ENCODE results near the gene MPZL1.

DNA sequence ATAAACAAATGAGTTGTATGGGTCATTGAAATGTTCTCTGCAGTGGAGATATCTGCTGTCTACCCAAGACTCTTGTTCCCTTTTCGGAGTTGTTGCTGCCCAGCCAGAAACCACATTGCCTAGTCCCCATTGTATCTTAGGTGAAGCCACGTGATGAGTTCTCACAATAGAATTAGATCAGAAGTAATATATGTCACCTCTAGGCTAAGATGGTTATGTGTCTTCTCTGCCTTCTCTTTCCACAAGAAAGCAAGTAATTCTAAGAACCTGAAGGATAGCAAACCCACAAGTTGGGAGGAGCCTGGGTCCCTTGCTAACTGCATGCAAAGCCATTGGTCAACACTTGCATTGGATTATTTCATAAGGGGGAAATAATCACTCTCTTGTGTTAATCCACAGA, 115.5 kb downstream of the MPZL1 start:
- no peak for TF ChIP-seq JUND (IDR thresholded peaks at IDR 0.05)
- no peak for TF ChIP-seq EZH2phosphoT487 (IDR thresholded peaks at IDR 0.05; ENCODE audit: borderline replicate concordance)
- TF ChIP-seq SRF (IDR thresholded peaks at IDR 0.05; ENCODE audit: low read depth), result no peak
- TF ChIP-seq, protein P1, sequence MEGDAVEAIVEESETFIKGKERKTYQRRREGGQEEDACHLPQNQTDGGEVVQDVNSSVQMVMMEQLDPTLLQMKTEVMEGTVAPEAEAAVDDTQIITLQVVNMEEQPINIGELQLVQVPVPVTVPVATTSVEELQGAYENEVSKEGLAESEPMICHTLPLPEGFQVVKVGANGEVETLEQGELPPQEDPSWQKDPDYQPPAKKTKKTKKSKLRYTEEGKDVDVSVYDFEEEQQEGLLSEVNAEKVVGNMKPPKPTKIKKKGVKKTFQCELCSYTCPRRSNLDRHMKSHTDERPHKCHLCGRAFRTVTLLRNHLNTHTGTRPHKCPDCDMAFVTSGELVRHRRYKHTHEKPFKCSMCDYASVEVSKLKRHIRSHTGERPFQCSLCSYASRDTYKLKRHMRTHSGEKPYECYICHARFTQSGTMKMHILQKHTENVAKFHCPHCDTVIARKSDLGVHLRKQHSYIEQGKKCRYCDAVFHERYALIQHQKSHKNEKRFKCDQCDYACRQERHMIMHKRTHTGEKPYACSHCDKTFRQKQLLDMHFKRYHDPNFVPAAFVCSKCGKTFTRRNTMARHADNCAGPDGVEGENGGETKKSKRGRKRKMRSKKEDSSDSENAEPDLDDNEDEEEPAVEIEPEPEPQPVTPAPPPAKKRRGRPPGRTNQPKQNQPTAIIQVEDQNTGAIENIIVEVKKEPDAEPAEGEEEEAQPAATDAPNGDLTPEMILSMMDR (IDR thresholded peaks at IDR 0.05 in 2 of 3, conservative IDR thresholded peaks at IDR 0.05 in 1 of 3; ENCODE audit: borderline replicate concordance in 1 of 3, insufficient read depth in 1 of 3, low read depth in 2 of 3, low read length in 2 of 3), result no peak
